ENCODE measurements around the gene MAGI2.

- TF ChIP-seq CTCF (CRISPR knock-in tag; IDR thresholded peaks at IDR 0.05) (no peak), ZNF24 (IDR thresholded peaks at IDR 0.05) (no peak), EZH2 (conservative IDR thresholded peaks at IDR 0.05; ENCODE audit: low read depth, low read length) (no peak), ZNF225 (CRISPR knock-in tag; IDR thresholded peaks at IDR 0.05) (no peak)
Observed at GRCh38 chr7:78018641-78019446, 1434.6 kb downstream of the MAGI2 start.
